Measurements from ENCODE around the gene GRIFIN.

The GRIFIN gene

DNA sequence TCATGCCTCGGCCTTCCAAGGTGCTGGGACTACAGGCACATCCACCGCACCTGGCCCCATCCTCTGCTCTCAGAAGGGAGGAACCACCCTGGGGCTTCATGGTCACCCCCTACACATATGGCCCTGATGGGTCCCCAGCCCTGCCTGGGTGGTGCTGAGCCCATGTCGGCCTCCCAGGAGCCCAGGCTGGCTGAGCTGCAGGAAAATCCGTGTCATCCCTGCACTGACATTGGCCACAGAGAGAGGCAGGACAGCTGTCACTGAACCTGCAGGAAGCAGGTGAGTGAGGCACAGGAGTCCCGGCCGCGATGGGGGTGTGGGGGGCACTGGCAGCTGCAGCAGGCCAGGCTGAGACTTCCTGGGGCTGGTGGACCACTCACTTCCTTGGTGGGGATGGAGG is 8.0 kb downstream of the GRIFIN start:
- no peak overlapping the region for H3K27ac ChIP-seq
- peak; percentile 66 for DNase-seq (ENCODE audit: low spot score)
- H3K4me3 ChIP-seq: no peak overlapping the region
- TF ChIP-seq, protein P1, sequence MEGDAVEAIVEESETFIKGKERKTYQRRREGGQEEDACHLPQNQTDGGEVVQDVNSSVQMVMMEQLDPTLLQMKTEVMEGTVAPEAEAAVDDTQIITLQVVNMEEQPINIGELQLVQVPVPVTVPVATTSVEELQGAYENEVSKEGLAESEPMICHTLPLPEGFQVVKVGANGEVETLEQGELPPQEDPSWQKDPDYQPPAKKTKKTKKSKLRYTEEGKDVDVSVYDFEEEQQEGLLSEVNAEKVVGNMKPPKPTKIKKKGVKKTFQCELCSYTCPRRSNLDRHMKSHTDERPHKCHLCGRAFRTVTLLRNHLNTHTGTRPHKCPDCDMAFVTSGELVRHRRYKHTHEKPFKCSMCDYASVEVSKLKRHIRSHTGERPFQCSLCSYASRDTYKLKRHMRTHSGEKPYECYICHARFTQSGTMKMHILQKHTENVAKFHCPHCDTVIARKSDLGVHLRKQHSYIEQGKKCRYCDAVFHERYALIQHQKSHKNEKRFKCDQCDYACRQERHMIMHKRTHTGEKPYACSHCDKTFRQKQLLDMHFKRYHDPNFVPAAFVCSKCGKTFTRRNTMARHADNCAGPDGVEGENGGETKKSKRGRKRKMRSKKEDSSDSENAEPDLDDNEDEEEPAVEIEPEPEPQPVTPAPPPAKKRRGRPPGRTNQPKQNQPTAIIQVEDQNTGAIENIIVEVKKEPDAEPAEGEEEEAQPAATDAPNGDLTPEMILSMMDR (IDR thresholded peaks at IDR 0.05): no peak

DNA sequence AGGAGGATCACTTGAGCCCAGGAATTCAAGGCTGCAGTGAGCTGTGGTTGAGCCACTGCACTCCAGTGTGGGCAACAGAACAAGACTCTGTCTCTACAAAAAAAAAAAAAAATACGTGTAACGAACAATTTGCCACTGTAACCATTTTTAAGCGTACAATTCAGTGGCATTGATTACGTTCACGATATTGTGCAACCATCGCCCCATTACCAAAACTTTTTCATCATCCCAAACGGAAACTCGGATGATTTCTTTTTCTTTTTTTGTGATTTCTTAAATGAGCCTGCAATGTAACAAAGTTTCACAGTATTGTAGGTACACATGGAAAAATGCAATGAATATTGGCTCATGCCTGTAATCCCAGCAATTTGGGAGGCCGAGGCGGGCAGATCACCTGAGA is 9.5 kb downstream of the GRIFIN start:
- H3K4me3 ChIP-seq: no peak overlapping the region
- H3K27ac ChIP-seq: no peak overlapping the region
- TF ChIP-seq, protein P1 (IDR thresholded peaks at IDR 0.05): no peak
- no peak for DNase-seq (ENCODE audit: low spot score)

DNA sequence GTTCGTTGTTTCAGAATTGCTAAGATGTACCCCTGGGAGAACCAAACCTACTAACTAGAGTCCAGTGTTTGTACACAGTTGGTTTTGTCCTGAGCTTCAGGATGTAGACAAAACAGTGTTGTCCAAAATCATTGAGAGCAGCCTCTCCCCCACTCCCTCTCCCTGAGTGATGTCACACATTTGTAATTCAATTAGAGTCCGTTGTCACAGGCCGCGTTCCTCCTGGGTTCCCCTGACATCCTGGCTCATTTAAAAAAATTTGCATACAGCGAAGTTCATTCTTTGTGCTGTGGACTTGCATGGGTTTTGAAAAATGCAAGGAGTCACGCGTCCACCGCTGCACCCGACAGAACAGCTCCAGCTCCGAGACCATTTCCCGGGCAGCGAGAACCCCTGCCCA is 10.3 kb downstream of the GRIFIN start:
- TF ChIP-seq, protein P1 (IDR thresholded peaks at IDR 0.05): no peak
- H3K4me3 ChIP-seq: no peak overlapping the region
- H3K27ac ChIP-seq: no peak overlapping the region
- DNase-seq (ENCODE audit: low spot score): peak; percentile 56

DNA sequence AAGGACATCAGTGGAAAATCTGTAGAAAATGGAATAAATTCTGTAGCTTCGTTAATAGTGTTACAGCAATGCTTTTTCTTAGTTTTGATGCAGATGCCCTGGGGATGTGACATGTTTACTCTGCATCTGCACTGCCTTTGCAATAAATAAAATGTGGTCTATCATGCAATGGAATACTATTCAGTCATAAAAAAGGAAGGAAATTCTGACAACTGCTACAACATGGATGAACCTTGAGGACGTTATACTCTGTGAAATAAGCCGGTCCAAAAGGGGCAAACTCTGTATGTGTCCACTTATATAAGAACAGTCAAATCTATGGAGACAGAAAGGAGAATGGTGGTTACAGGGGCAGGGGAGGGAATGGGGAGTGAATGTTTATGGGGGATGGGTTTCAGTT is 13.5 kb downstream of the GRIFIN start:
- no peak overlapping the region for H3K27ac ChIP-seq
- no peak overlapping the region for H3K4me3 ChIP-seq
- no peak for DNase-seq (ENCODE audit: low spot score)
- TF ChIP-seq, protein P1 (IDR thresholded peaks at IDR 0.05): no peak

DNA sequence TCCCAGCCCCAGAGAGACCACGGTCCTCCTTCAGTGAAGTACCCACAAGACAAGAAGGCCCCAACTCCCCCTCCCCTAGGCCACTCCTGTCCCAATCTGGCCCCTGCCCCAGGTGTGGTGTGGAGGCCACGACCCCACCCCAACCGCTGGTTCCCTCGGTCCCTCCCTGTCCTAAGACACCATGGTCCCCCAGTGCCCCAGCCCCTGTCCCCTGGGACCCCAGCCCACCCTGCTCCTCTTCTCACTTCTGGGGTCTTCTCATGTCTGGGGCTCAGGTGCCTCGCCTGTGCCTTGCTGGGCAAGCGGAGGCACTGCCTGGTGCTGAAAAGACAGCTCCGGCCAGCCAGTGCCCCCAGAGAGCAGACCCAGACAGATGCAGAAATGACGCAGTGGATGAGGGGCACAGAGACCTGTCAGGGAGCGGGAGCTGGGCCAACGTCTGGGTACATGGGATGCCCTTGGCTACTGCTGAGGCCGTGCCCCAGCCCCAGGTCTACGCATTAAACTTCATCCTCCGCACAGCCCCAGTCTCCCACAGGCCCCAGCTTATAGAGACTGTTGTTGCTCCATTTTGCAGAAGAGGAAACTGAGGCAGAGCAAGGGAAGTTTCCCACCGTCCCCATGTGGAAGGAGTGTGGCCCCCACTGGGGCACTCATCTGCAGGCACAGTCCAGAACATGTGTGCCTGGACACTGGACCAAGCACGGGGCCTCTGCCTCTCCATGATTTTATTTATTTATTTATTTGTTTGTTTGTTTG is 14.8 kb downstream of the GRIFIN start:
- peak; percentile 61 for DNase-seq (ENCODE audit: low spot score)
- H3K27ac ChIP-seq: no peak overlapping the region

DNA sequence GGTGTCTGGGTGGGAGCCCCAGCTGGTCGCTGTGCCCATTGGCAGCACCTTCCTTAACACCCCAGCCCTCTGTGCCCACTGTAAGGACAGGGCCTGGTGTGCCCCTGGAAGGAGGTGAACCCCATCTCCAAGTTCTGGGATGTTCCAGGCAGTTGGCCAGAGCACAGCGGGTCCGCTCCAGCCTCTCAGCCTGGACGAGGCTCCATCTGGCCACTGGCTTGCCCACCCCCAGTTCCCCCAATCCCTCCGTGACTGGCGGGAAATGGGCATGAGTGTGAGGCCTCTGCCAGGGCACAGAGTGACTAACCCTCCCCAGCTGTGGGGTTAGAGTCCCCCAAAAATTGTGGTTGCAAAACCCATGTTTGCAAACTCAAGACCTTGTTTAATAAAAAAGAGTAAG is 15.6 kb downstream of the GRIFIN start:
- TF ChIP-seq, protein P1 (IDR thresholded peaks at IDR 0.05): no peak
- Histone ChIP-seq H3K27ac (no peak overlapping the region), H3K4me3 (no peak overlapping the region)
- no peak for DNase-seq (ENCODE audit: low spot score)

More for the DNA sequence above, 14.8 kb downstream of the GRIFIN start:
- no peak overlapping the region for H3K4me3 ChIP-seq
- TF ChIP-seq, protein P1 (IDR thresholded peaks at IDR 0.05): no peak

DNA sequence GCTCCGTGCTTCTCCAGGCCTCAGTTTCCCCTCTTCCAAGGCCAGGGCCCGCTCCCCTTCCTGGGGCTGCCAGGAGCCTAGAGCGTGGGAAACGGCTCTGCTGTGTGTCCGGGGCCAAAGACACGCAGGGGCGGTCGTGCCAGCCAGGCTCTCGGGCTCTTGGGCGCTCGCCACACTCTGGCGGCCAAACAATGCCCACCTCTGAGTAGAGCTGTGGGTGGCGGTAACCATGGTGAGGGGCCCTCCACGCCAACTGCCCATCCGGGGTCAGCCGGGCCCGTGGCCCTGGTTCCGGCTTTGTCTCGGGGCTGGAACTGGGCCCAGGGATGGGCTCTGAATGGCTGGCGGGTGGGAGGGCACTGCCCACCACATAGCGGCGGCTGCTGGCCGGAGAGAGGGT is 16.0 kb downstream of the GRIFIN start:
- Histone ChIP-seq H3K4me3 (no peak overlapping the region), H3K27ac (no peak overlapping the region)
- no peak for DNase-seq (ENCODE audit: low spot score)
- TF ChIP-seq, protein P1 (IDR thresholded peaks at IDR 0.05): no peak

Data from coronary artery (tissue), 2 donors.